ENCODE data around the gene ZFP36L2.

GRCh38 chr2:43241558-43241957 is 15.2 kb upstream of the ZFP36L2 start:
- TF ChIP-seq CTCF (IDR thresholded peaks at IDR 0.05) (no peak), RAD21 (IDR thresholded peaks at IDR 0.05; ENCODE audit: low read length) (no peak), TAF1 (IDR thresholded peaks at IDR 0.05; ENCODE audit: borderline replicate concordance, low read depth, low read length) (no peak), FOXM1 (IDR thresholded peaks at IDR 0.05; ENCODE audit: low read depth) (no peak), EZH2phosphoT487 (IDR thresholded peaks at IDR 0.05; ENCODE audit: borderline replicate concordance, low read depth) (no peak), JUND (IDR thresholded peaks at IDR 0.05) (no peak), EP300 (IDR thresholded peaks at IDR 0.05; ENCODE audit: borderline replicate concordance in 1 of 2, low read depth in 1 of 2, low read length in 1 of 2) (no peak), POLR2AphosphoS5 (IDR thresholded peaks at IDR 0.05; ENCODE audit: low read depth, low read length) (no peak), CHD2 (IDR thresholded peaks at IDR 0.05; ENCODE audit: low read length, partially characterized antibody) (no peak), ELF1 (IDR thresholded peaks at IDR 0.05) (no peak)
- TF ChIP-seq, protein P1, sequence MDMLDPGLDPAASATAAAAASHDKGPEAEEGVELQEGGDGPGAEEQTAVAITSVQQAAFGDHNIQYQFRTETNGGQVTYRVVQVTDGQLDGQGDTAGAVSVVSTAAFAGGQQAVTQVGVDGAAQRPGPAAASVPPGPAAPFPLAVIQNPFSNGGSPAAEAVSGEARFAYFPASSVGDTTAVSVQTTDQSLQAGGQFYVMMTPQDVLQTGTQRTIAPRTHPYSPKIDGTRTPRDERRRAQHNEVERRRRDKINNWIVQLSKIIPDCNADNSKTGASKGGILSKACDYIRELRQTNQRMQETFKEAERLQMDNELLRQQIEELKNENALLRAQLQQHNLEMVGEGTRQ (IDR thresholded peaks at IDR 0.05; ENCODE audit: borderline replicate concordance, low read depth, low read length), result no peak
